Breast epithelium (tissue), 4 donors: ENCODE measurements around the gene MYO15A. TPM values are rescaled to one million over a fixed set of nuclear protein-coding genes. Genes with fewer than 3 reads are reported as not detected.

Source experiments
- DNase-seq, 2 donors: peaks; one replicate each; pipeline ENCODE4 v3.0.0-alpha.2; 2019; ENCODE audit warnings: low spot score in 2 of 2
- H3K27ac ChIP-seq, 2 donors: fragments of 200-600 bp; sonication (generic) in 1 of 2; one replicate each; pipeline ENCODE4 v1.5.1; 2016 to 2019; ENCODE audit warnings: mild to moderate bottlenecking in 1 of 2
- H3K27me3 ChIP-seq, 2 donors: fragments of 200-600 bp; sonication (generic) in 1 of 2; one replicate each; pipeline versions ENCODE4 v1.5.1 to v1.6.0; 2017 to 2019; ENCODE audit warnings: control low read depth in 1 of 2, mild to moderate bottlenecking in 1 of 2
- H3K36me3 ChIP-seq: fragments of 200-600 bp; one replicate; pipeline ENCODE4 v1.5.1; 2019
- H3K4me1 ChIP-seq, 2 donors: fragments of 200-600 bp; sonication (generic); one replicate each; pipeline ENCODE4 v1.5.1; 2016 to 2019; ENCODE audit warnings: control low read depth in 1 of 2
- H3K4me3 ChIP-seq, 3 donors: fragments of 200-600 bp; sonication (generic); 1 replicate in 2 of 3; 2 replicates in 1 of 3; pipeline ENCODE4 v1.5.1; 2016 to 2019; ENCODE audit warnings: mild to moderate bottlenecking in 3 of 3, moderate library complexity in 2 of 3
- H3K9me3 ChIP-seq, 2 donors: fragments of 200-600 bp; sonication (generic) in 1 of 2; one replicate each; pipeline ENCODE4 v1.5.1; 2016 to 2019; ENCODE audit warnings: control low read depth in 1 of 2
- CTCF ChIP-seq, 3 donors: fragments of 450-650 bp; IDR thresholded peaks; one replicate each; pipeline ENCODE4 v1.5.1; 2016 to 2017; ENCODE audit warnings: antibody characterized with exemption in 3 of 3, mild to moderate bottlenecking in 3 of 3, moderate library complexity in 3 of 3
- POLR2A ChIP-seq: fragments of 450-650 bp; IDR thresholded peaks from one replicate; pipeline ENCODE4 v1.6.1; 2016; ENCODE audit warnings: antibody characterized with exemption, mild to moderate bottlenecking, moderate library complexity
- POLR2AphosphoS5 ChIP-seq, 3 donors: sonication (generic); formaldehyde crosslinking; IDR thresholded peaks; one replicate each; pipeline ENCODE4 v1.6.1; 2017; ENCODE audit warnings: antibody characterized with exemption in 3 of 3
- intact Hi-C: fragments of 100-400 bp; cut with DNase I; formaldehyde crosslinking; loops from one replicate; pipeline ENCODE4 v1.15.1; 2023; ENCODE audit warnings: low total_unique reads
- total RNA-seq, 3 donors: library from RNA; depleted of rRNA; stranded (reverse); fragments of >200 nt; gene quantifications; one replicate each; pipeline ENCODE4 v1.1.0, GENCODE V29; 2016

The MYO15A gene
- total RNA-seq, 3 donors from 2014 or later: 1.2 to 2.9 (median 2.2) TPM

- H3K4me3 ChIP-seq: no peak overlapping the region
- H3K4me1 ChIP-seq: no peaks in the 10 kb centered on the region
- no peak for DNase-seq
- TF ChIP-seq POLR2AphosphoS5 (IDR thresholded peaks at IDR 0.05) (no peak), POLR2A (no peak), CTCF (IDR thresholded peaks at IDR 0.05) (no peak)
- intact Hi-C loops: loop anchor here (5.0 kb wide), 1 partner anchor 1283 kb away; no protein-coding TSS in a partner anchor
- no peaks in the 10 kb centered on the region for H3K9me3 ChIP-seq
- H3K27me3 ChIP-seq: no peaks in the 10 kb centered on the region
- no peaks in the 10 kb centered on the region for H3K36me3 ChIP-seq
- H3K27ac ChIP-seq: no peak overlapping the region
Observed at GRCh38 chr17:18139498-18139897, 30.9 kb downstream of the MYO15A start.

DNA sequence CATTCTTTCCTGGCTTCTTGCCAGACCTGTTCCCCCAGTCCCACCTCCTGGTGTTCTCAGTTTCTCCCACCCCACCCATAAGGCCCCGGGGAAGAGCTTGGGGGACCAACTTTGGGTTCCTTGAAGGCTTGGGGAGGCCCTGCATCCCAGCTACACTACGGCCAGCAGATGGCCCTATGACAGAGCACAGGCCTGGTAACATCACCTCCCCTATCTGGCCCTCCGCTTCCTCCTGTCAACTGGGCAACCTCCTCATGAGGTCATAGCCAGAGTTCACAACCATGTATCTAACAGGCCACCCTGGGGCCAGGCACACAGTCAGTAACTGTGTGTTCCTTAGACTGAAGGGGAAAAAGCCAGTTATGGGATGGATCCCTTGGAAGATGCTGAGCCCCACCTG lies 31.4 kb downstream of the MYO15A start:
- H3K27ac ChIP-seq: no peak overlapping the region
- no peaks in the 10 kb centered on the region for H3K27me3 ChIP-seq
- no peak overlapping the region for H3K4me3 ChIP-seq
- intact Hi-C loops: loop anchor here (5.0 kb wide), 1 partner anchor 1282 kb away; no protein-coding TSS in a partner anchor
- H3K9me3 ChIP-seq: no peaks in the 10 kb centered on the region
- TF ChIP-seq CTCF (IDR thresholded peaks at IDR 0.05) (no peak), POLR2A (no peak), POLR2AphosphoS5 (IDR thresholded peaks at IDR 0.05) (no peak)
- H3K4me1 ChIP-seq: no peaks in the 10 kb centered on the region
- no peaks in the 10 kb centered on the region for H3K36me3 ChIP-seq
- no peak for DNase-seq

DNA sequence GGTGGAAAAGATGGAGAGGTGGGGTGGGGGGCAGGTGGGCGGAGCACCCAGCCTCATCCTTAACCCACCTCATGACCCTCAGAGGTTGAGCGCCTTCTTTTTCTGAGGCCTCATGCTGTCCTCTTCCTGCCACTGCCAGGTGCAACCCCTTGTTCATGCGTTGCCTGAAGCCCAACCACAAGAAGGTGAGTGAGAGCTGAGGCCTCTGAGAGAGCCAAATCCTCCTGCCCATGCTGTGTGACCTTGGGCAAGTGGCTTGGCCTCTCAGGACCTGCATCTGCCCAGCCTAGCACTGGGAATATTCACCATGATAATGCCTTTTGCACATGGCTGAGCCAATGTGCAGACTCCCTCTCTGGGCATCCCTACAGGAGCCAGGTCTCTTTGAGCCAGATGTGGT lies 32.1 kb downstream of the MYO15A start:
- H3K27ac ChIP-seq: no peak overlapping the region
- no peaks in the 10 kb centered on the region for H3K9me3 ChIP-seq
- H3K4me1 ChIP-seq: no peaks in the 10 kb centered on the region
- no peaks in the 10 kb centered on the region for H3K27me3 ChIP-seq
- H3K36me3 ChIP-seq: no peaks in the 10 kb centered on the region
- TF ChIP-seq CTCF (IDR thresholded peaks at IDR 0.05) (no peak), POLR2A (no peak), POLR2AphosphoS5 (IDR thresholded peaks at IDR 0.05) (no peak)
- DNase-seq: no peak
- H3K4me3 ChIP-seq: no peak overlapping the region
- intact Hi-C loops: no loop called here

DNA sequence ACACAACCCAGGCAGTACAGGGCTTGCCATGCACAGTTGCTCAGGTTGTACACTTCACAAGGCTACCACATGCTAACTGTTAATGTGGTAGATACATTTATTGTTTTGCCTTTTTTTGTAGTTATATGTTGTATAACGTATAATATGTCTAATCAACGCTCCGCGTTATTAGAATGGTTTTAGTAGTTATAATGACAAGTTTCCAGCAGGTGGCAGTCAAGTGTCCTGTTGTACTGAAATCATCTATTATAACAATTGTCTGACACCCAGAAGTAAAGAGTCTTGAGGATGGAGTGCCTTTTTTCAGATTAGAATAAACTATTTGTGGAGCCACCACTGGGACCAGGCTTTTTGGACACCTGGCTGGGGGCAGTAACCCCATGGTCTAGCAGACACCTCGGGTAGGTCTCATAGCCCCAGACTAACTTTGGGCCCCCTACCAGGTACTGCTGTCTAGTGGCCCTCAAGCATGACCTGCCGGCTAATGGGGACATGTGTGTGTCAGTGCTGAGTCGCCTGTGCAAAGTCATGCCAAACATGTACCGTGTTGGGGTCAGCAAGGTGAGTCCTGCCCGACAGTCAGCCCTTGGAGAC lies 32.8 kb downstream of the MYO15A start:
- DNase-seq: no peak
- H3K27ac ChIP-seq: no peak overlapping the region
- no peaks in the 10 kb centered on the region for H3K9me3 ChIP-seq
- H3K4me3 ChIP-seq: no peak overlapping the region
- no peaks in the 10 kb centered on the region for H3K27me3 ChIP-seq
- intact Hi-C loops: no loop called here
- H3K36me3 ChIP-seq: no peaks in the 10 kb centered on the region
- TF ChIP-seq POLR2AphosphoS5 (IDR thresholded peaks at IDR 0.05) (no peak), CTCF (IDR thresholded peaks at IDR 0.05) (peak in 2 of 3 donors; percentile 18 to 52)
- no peaks in the 10 kb centered on the region for H3K4me1 ChIP-seq

- no peak overlapping the region for H3K27ac ChIP-seq
- intact Hi-C loops: no loop called here
- no peaks in the 10 kb centered on the region for H3K4me1 ChIP-seq
- no peaks in the 10 kb centered on the region for H3K36me3 ChIP-seq
- H3K4me3 ChIP-seq: no peak overlapping the region
- TF ChIP-seq CTCF (IDR thresholded peaks at IDR 0.05): no peak
- no peak for TF ChIP-seq POLR2AphosphoS5 (IDR thresholded peaks at IDR 0.05)
- TF ChIP-seq POLR2A: no peak
- no peak for DNase-seq
- no peaks in the 10 kb centered on the region for H3K27me3 ChIP-seq
- H3K9me3 ChIP-seq: no peaks in the 10 kb centered on the region
Observed at GRCh38 chr17:18142417-18142816, 33.9 kb downstream of the MYO15A start.
